Measurements from ENCODE around the gene SIM2. TPM values are rescaled to one million over a fixed set of nuclear protein-coding genes. Genes with fewer than 3 reads are reported as not detected.

Gene SIM2
- total RNA-seq, 1 experiment from 2014 or later = 23.9 TPM

GRCh38 chr21:36713746-36714145, 14.8 kb downstream of the SIM2 start:
- DNase-seq (ENCODE audit: low read depth, low spot score) = no peak
- ChIA-PET RAD21 (ENCODE audit: low non-redundant PET in 1 of 2, low total read pairs in 2 of 2, uncharacterized antibody in 2 of 2, unreplicated experiment in 2 of 2) (no interaction called here), POLR2A (no interaction called here), CTCF (no interaction called here)
- Histone ChIP-seq H3K4me1 (ENCODE audit: control insufficient read depth in 1 of 2, insufficient read depth in 2 of 2, low read length in 2 of 2) (peaks cover 4 to 9% of the 10 kb centered on the region in 2 experiments), H3K9ac (ENCODE audit: low read length) (no peak overlapping the region), H2AFZ (ENCODE audit: low read depth, low read length, poor library complexity, severe bottlenecking) (no peak overlapping the region), H3K79me2 (ENCODE audit: insufficient read depth, low read length) (no peaks in the 10 kb centered on the region), H3K9me3 (ENCODE audit: control insufficient read depth in 1 of 2, insufficient read depth in 1 of 2, low read depth in 1 of 2, low read length in 2 of 2) (no peaks in the 10 kb centered on the region), H3K27ac (ENCODE audit: low read depth, low read length) (no peak overlapping the region), H4K20me1 (ENCODE audit: insufficient read depth) (no peaks in the 10 kb centered on the region), H3K4me2 (ENCODE audit: low read length) (no peak overlapping the region), H3K9me2 (ENCODE audit: insufficient read depth) (no peaks in the 10 kb centered on the region), H3K27me3 (ENCODE audit: insufficient read depth, low read length) (no peaks in the 10 kb centered on the region), H3K36me3 (ENCODE audit: control insufficient read depth in 1 of 2, insufficient read depth in 2 of 2, low read length in 2 of 2) (peaks cover 5 to 6% of the 10 kb centered on the region in 2 experiments; a peak in 2 of 4 replicates), H3K4me3 (replicated peaks in 1 of 2; ENCODE audit: low read depth in 1 of 2, low read length in 2 of 2) (no peak overlapping the region)
- intact Hi-C loops (cut with micrococcal nuclease) = no loop called here
- BruUV-seq (replicated peaks) = no TSS peak
- no peak for ATAC-seq
- TF ChIP-seq ELF1 (IDR thresholded peaks at IDR 0.05; ENCODE audit: borderline replicate concordance, low read depth) (no peak), ZBTB33 (IDR thresholded peaks at IDR 0.05; ENCODE audit: extremely low read depth, insufficient replicate concordance, low read length) (no peak), REST (IDR thresholded peaks at IDR 0.05; ENCODE audit: low read depth) (no peak), ZNF274 (IDR thresholded peaks at IDR 0.05; ENCODE audit: low read depth, low read length) (no peak), ZFX (IDR thresholded peaks at IDR 0.05) (no peak), JUND (IDR thresholded peaks at IDR 0.05) (no peak), POLR2AphosphoS5 (IDR thresholded peaks at IDR 0.05; ENCODE audit: low read depth, low read length) (no peak), ATF3 (IDR thresholded peaks at IDR 0.05) (no peak)
